GM18520 (cell line): Measurements from ENCODE around the gene AGPAT2.

Source experiments
- ATAC-seq: cut with Tn5 transposase; IDR thresholded peaks from one replicate; pipeline ENCODE4 v1.9.1; 2021; ENCODE audit not compliant: unreplicated experiment

Gene AGPAT2

GRCh38 chr9:136664000-136664915 is 23.0 kb downstream of the AGPAT2 start:
- ATAC-seq: no peak

GRCh38 chr9:136662656-136663581 is 24.3 kb downstream of the AGPAT2 start, which contains the start of gene EGFL7:
Gene EGFL7 (plus strand): TSS chr9:136662916. CDS start chr9:136668283, 5,367 bp downstream.
- no peak for ATAC-seq

DNA sequence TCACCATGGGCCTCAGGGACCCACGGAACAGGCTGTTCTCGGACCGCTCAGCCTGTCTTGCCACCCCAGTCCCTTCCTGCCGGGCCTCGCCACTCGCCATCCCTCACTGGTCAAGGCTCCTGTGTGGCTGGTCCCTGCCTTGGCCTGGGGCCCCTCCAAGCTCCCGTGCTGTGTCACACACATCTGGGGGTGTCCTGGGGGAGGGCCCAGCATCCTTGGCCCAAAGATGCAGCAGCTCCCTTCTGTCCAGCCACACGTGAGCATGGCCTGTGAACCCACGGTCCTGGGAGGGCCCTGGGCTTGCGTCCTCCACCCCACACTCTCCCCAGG is 25.0 kb downstream of the AGPAT2 start:
- no peak for ATAC-seq

DNA sequence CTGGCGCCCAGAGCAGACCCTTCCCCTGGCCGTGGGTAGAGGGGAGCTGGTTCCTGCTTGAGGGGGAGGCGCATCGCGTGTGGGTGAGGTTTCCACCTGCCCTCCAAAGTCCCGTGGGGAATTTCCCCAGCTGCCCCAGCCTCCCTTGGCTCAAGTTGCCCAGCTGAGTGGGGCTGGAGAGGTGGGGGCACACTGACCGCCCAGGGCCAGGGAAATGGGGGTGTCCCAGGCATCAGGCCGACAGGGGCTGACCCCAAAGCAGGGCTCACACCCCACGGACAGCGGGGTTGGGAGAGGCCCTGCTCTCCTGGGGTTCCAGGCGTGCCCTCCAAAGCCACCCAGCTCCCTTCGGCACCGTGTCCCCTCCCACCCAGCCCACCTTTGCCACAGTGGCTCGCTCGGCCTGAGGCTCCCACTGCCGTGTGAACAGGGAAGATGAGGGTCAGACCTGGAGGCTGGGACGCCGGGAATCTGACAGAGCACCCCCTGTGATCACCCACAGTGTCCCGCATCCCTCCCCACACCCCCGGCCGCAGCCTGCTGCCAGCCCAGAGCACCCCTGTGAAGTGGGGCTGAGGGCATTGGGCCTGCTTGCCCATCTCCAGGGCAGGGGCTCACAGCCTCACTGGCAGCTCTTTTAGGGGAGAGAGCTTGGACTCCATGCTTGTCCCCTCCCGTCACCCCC is 25.5 kb downstream of the AGPAT2 start:
- ATAC-seq: no peak

- no peak for ATAC-seq
Observed at GRCh38 chr9:136660971-136661550, 26.2 kb downstream of the AGPAT2 start.

DNA sequence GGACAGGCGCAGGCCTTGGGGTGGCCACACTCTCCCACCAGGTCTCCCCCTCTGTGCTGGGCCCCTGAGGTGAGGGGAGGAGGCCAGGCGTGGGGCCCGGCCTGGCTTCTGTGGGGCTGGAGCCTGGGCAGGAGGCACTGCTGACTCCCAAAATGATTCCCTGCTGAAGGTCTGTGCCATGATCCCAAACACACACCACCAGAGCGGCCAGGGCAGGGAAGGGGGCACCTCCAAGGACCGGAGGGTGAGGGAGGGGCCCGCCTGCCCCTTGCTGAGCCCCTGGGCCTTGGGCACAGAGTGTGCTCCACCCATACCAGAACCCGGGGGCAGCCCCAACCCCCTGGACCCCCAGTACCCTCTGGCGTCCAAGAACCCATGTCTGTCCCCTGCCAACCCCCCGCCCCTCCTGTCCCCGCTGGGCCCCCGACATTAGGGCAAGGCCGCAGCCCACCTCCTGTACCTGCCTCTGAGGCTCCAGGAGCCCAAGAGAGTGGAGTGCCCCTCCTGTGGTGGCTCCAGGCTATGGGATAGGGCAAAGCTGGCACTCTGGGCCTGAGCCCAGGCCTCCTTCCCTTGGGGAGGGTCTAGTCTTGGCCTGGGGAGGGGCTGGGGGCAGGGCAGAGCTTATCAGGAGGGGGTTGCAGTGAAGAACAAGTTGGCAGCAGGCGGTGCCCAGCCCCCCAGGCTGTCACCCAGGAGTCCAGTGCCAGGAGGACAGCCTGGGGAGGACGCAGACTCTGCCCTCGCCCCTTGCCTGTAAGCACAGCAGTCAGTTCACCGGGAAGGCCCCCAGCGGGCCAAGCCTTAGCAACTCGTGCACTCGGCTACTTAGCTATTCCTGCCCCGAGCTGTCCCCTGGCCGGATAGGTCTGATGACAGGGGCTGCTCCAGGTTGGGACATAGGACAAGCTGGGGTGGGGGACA is 27.1 kb downstream of the AGPAT2 start:
- ATAC-seq: no peak

GRCh38 chr9:136658849-136659535 is 28.3 kb downstream of the AGPAT2 start:
- ATAC-seq: no peak

DNA sequence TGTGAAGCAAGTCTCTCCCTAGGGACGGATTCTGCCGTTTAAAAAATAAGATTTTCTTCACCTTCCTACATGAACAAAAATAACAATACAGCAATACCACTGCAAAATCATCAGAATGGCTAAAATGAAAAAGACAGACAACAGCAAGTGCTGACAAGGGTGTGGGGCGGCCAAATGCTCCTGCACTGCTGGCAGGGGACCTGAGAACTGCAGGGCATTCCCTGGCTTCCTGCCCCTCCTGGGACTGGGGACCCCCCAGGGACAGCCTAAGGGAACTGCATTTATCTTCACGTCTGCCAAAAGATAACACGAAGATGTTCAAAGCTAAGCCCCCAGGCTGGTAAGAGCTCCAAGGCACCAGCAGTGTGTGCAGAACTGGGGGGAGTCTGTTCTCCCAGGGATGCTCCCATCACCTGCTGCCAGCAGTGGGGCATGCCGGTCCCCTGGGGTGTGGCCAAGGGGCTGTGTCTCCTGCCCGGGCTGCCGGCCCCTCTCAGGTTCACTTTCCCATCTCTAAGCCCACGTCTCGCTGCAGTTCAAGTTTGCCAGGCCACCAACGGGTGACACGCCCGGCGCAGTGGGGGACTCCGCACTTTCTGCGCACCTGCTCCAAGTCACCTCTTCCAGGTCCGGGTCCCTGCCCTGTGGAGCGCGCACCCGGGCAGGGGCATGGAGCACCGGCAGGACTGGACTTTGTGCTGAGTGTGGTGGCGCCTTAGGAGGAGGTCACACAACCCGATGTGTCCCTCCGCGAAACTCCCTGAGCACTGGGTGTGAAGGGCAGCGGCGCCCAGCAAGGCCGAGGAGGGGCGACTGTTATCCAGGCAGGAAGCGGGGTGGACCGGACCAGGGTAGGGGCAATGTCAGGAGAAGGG is 29.0 kb downstream of the AGPAT2 start:
- ATAC-seq: no peak

GRCh38 chr9:136656795-136657611 is 30.3 kb downstream of the AGPAT2 start:
- ATAC-seq: no peak

DNA sequence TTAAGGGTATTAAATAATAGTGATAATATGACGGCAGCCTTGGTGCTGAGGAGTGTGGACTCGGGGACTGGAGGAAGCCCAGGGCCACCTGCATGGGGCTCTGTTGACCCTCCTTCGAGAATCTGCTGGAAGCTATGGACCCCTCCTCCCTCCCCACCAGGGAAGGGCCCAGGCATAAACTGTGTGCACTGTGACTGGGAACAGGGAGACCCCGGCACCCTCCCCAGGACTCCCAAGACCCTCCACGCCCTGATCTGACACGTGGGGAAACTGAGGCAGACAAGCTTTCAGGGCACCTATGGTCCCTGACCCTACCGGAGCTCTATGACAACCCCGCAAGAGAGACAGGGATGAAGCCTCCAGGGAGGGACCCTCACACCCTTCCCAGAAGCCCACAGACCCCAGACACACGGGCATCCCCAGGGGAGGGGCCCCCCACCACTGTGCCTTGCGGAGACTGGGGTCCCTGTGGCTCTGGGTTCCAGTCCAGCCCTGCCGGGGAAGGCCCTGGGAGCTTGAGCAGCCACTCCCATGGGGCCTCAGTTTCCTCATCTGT is 31.0 kb downstream of the AGPAT2 start:
- no peak for ATAC-seq

- no peak for ATAC-seq
Observed at GRCh38 chr9:136655536-136656182, 31.6 kb downstream of the AGPAT2 start.

- ATAC-seq: no peak
Observed at GRCh38 chr9:136654820-136655535, 32.3 kb downstream of the AGPAT2 start.

GRCh38 chr9:136653323-136654079 is 33.8 kb downstream of the AGPAT2 start:
- no peak for ATAC-seq

- ATAC-seq: no peak
Observed at GRCh38 chr9:136651860-136652259, 35.4 kb downstream of the AGPAT2 start.

DNA sequence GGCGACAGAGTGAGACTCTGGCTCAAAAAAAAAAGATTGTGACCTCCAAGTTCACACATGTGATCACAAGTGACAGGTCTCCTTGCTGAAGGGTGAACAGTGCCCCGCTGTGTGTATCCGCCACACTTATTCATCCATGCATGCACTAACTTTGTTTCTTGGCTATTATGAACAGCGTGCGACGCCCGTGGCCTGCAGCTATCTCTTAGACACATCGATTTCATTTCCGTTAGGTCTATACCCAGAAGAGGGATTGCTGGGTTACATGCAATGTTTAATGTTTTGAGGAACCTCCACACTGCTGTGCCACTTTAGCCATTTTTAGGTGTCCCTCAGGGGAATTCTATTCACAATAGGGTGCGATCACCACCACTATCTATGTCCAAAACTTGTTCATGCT is 36.6 kb downstream of the AGPAT2 start:
- no peak for ATAC-seq
